Fibroblast of lung (primary cell): ENCODE results near the gene NKD1. TPM values are rescaled to one million over a fixed set of nuclear protein-coding genes. Genes with fewer than 3 reads are reported as not detected.

Source experiments
- DNase-seq, 2 donors: peaks; one replicate each; pipeline versions ENCODE4 v3.0.0 to v3.0.0-alpha.2; 2010; ENCODE audit warnings: low read depth in 2 of 2
- H2AFZ ChIP-seq: 2 replicates; pipeline ENCODE4 v1.5.1; 2012; ENCODE audit warnings: low read length, control low read depth, inconsistent platforms
- H3K27ac ChIP-seq: 2 replicates; pipeline ENCODE4 v1.5.1; 2011; ENCODE audit warnings: low read length, control low read depth; ENCODE audit not compliant: insufficient read depth
- H3K27me3 ChIP-seq: 2 replicates; pipeline ENCODE4 v1.5.1; 2011; ENCODE audit warnings: mild to moderate bottlenecking, low read length; ENCODE audit not compliant: control insufficient read depth, insufficient read depth
- H3K36me3 ChIP-seq: 2 replicates; pipeline ENCODE4 v1.5.1; 2011; ENCODE audit warnings: low read length; ENCODE audit not compliant: control insufficient read depth, insufficient read depth
- H3K4me1 ChIP-seq: 2 replicates; pipeline ENCODE4 v1.5.1; 2011; ENCODE audit warnings: low read length; ENCODE audit not compliant: control insufficient read depth, insufficient read depth; ENCODE audit errors: extremely low read depth
- H3K4me2 ChIP-seq: 2 replicates; pipeline ENCODE4 v1.5.1; 2011; ENCODE audit warnings: low read length, control low read depth; ENCODE audit not compliant: insufficient read depth; ENCODE audit errors: extremely low read depth
- H3K4me3 ChIP-seq, 4 experiments: fragments of 200-600 bp in 1 of 4; sonication (generic) in 1 of 4; replicated peaks in 1 of 4; 2 replicates each; pipeline ENCODE4 v1.5.1; 2011 to 2016; ENCODE audit warnings: low read length in 4 of 4, low read depth in 3 of 4, mild to moderate bottlenecking in 3 of 4, control low read depth in 2 of 4, inconsistent platforms in 1 of 4, mixed read lengths in 1 of 4; ENCODE audit not compliant: insufficient read depth in 1 of 4; ENCODE audit errors: control extremely low read depth in 1 of 4
- H3K79me2 ChIP-seq: 2 replicates; pipeline ENCODE4 v1.5.1; 2012; ENCODE audit warnings: mild to moderate bottlenecking, low read length, inconsistent platforms; ENCODE audit not compliant: control insufficient read depth, insufficient read depth
- H3K9ac ChIP-seq: 2 replicates; pipeline ENCODE4 v1.5.1; 2011; ENCODE audit warnings: mild to moderate bottlenecking, low read length, control low read depth; ENCODE audit not compliant: insufficient read depth
- H3K9me3 ChIP-seq: 2 replicates; pipeline ENCODE4 v1.5.1; 2012; ENCODE audit warnings: low read depth, low read length; ENCODE audit not compliant: control insufficient read depth, insufficient read depth
- H4K20me1 ChIP-seq: 2 replicates; pipeline ENCODE4 v1.5.1; 2011; ENCODE audit warnings: low read length; ENCODE audit not compliant: control insufficient read depth, insufficient read depth; ENCODE audit errors: extremely low read depth
- CTCF ChIP-seq, 2 donors: IDR thresholded peaks in 1 of 2; conservative IDR thresholded peaks in 1 of 2; 1 replicate in 1 of 2; 2 replicates in 1 of 2; pipeline ENCODE4 v1.5.1; 2011 to 2012; ENCODE audit warnings: low read length in 2 of 2, control low read depth in 1 of 2, inconsistent platforms in 1 of 2, low read depth in 1 of 2, mild to moderate bottlenecking in 1 of 2
- EZH2 ChIP-seq: IDR thresholded peaks from 2 replicates; pipeline ENCODE4 v1.5.1; 2012; ENCODE audit warnings: low read length, control low read depth, mild to moderate bottlenecking; ENCODE audit errors: missing control alignments
- polyA plus RNA-seq, 2 donors: library from polyadenylated mRNA; depleted of rRNA in 1 of 2; stranded (reverse) in 1 of 2; unstranded in 1 of 2; fragments of >200 nt; gene quantifications; 2 replicates each; pipeline ENCODE4 v1.2.1, GENCODE V29; 2011 to 2012; ENCODE audit warnings: missing spikeins in 1 of 2
- total RNA-seq: library from RNA; depleted of rRNA; stranded (reverse); fragments of >200 nt; gene quantifications from 2 replicates; pipeline ENCODE4 v1.2.1, GENCODE V29; 2014

The NKD1 gene
- total and polyA plus RNA-seq, 2 donors (not counting 1 experiment from before 2014, with no cell fraction given) = under 0.01 to 0.12 TPM

- no peak for TF ChIP-seq EZH2
- TF ChIP-seq CTCF (conservative IDR thresholded peaks at IDR 0.05 in 1 of 2, IDR thresholded peaks at IDR 0.05 in 1 of 2; ENCODE audit: low read depth in 1 of 2, low read length in 2 of 2) = no peak
- no peaks in the 10 kb centered on the region for H3K79me2 ChIP-seq
Observed at GRCh38 chr16:50645563-50646220, 97.5 kb downstream of the NKD1 start.

GRCh38 chr16:50646345-50646744, 98.1 kb downstream of the NKD1 start:
- H3K9ac ChIP-seq = no peak overlapping the region
- H3K4me1 ChIP-seq = no peaks in the 10 kb centered on the region
- no peaks in the 10 kb centered on the region for H3K9me3 ChIP-seq
- H2AFZ ChIP-seq = no peak overlapping the region
- H4K20me1 ChIP-seq = no peaks in the 10 kb centered on the region
- H3K27me3 ChIP-seq = peaks cover 4% of the 10 kb centered on the region
- DNase-seq = no peak
- H3K4me2 ChIP-seq = no peak overlapping the region
- no peak overlapping the region for H3K27ac ChIP-seq
- H3K4me3 ChIP-seq = no peak overlapping the region
- no peak for TF ChIP-seq CTCF (conservative IDR thresholded peaks at IDR 0.05 in 1 of 2, IDR thresholded peaks at IDR 0.05 in 1 of 2; ENCODE audit: low read depth in 1 of 2, low read length in 2 of 2)
- TF ChIP-seq EZH2 = no peak
- H3K36me3 ChIP-seq = no peaks in the 10 kb centered on the region
- H3K79me2 ChIP-seq = no peaks in the 10 kb centered on the region

More at GRCh38 chr16:50645563-50646220, 97.5 kb downstream of the NKD1 start:
- Histone ChIP-seq H3K27ac (no peak overlapping the region), H4K20me1 (no peaks in the 10 kb centered on the region), H3K4me1 (no peaks in the 10 kb centered on the region), H3K9ac (no peak overlapping the region), H3K36me3 (no peaks in the 10 kb centered on the region), H2AFZ (no peak overlapping the region), H3K4me3 (no peak overlapping the region), H3K4me2 (no peak overlapping the region), H3K27me3 (peaks cover 4% of the 10 kb centered on the region), H3K9me3 (no peaks in the 10 kb centered on the region)
- DNase-seq = no peak

GRCh38 chr16:50651835-50652438, 103.7 kb downstream of the NKD1 start:
- Histone ChIP-seq H3K27ac (no peak overlapping the region), H3K9ac (no peak overlapping the region), H3K4me3 (no peak overlapping the region), H2AFZ (no peak overlapping the region), H3K4me2 (no peak overlapping the region), H3K4me1 (no peaks in the 10 kb centered on the region), H4K20me1 (no peaks in the 10 kb centered on the region), H3K27me3 (no peaks in the 10 kb centered on the region), H3K79me2 (no peaks in the 10 kb centered on the region), H3K36me3 (no peaks in the 10 kb centered on the region), H3K9me3 (no peaks in the 10 kb centered on the region)
- DNase-seq = no peak
- no peak for TF ChIP-seq EZH2
- no peak for TF ChIP-seq CTCF (conservative IDR thresholded peaks at IDR 0.05 in 1 of 2, IDR thresholded peaks at IDR 0.05 in 1 of 2; ENCODE audit: low read depth in 1 of 2, low read length in 2 of 2)
